GM19239 (cell line): ENCODE results near the gene EIF2AK3.
"Not testable (repeated sequence)": the region's sequence is repeated elsewhere in the genome, so short reads cannot be mapped to it uniquely, and the experiment has no call there.

ENCODE experiments used
- DNase-seq: peaks from one replicate; pipeline ENCODE4 v3.0.0; 2011; ENCODE audit warnings: low spot score; ENCODE audit not compliant: insufficient read length
- FAIRE-seq: peaks from 2 replicates; lab custom pipeline; 2011; peaks lifted over from hg19 to GRCh38; lab: Jason Lieb, UNC

Gene EIF2AK3

DNA sequence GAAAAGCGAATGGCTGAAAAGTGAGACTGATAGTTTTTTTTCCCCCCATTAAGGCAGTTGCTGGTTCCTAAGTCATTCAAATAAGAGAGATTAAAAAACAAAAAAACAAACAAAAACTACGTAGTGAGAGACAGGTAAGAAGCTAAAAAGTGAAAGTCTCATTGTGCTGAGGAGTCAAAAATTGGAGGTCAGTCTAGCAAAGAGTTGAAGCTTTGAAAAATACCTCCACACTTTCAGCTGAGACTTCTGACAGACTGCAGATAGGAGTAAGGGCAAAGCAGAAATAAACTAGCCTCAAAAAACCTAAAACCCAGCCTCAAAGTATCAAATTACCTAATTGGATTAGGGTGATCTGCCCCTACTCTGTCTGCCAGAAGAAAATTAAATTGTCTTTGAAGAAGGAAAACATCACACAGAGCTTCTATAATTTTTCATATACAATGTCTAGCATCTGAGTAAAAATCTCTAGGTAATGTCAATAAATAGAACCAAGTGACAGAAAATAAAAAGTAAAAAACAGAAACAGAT lies 10.9 kb upstream of the EIF2AK3 start:
- FAIRE-seq, result no peak

DNA sequence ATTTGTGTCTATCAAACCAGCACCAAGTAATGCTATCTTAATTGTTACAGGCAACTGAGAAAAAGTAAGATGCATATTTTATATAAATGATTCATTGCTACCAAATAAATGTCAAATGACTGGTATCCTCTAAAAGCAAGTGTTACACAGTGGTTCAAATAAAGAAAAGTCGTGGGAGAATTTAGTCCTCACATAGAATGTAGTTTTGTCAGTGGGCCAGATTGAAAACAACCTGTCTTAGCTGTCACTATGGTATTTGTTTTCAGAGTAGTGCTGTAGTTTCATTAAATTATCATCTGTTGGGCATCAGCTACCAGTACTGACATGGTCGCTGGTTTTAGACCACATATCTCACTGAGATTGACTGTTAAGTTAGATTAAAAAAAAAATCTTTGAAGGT lies 10.2 kb upstream of the EIF2AK3 start:
- DNase-seq (no peak), FAIRE-seq (no peak)

More for the DNA sequence above, 10.9 kb upstream of the EIF2AK3 start:
- no peak for DNase-seq

DNA sequence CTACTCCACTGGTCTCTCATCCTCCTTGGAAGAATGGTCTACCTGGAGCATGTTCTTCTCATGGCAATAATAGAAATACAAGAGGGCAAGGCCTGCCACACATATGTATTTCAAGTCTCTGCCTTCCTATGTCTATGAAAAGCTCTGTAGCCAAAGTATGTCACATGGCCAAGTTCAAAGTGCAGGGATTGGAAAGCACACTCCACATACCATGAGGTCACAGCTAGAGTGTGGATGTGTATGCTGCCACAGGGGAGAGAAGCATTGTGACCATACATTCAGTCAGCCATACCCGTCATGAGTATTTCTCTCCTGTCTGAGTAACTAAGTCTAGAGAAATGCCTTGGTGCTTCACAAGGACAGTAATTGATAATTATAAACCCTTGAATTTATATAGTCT lies 8.8 kb upstream of the EIF2AK3 start:
- DNase-seq, result no peak
- FAIRE-seq, result no peak

DNA sequence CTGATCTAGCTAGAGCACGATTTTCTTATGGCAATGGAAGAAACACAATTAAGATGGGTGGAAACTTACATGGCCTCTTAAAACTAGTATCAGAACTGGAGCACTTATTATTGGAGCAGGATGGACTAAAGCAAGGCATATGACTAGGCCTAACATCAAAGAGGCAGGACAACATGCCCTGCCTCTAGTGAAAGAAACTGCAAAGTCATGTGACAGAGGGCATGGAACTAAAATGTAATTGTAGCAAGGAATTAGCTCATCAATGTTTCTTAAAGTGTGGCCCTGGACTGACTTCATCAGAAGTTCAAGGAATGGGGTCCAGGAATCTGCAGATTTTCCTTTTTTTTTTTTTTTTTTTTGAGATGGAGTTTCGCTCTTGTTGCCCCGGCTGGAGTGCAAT lies 5.3 kb upstream of the EIF2AK3 start:
- FAIRE-seq, result no peak
- no peak for DNase-seq

DNA sequence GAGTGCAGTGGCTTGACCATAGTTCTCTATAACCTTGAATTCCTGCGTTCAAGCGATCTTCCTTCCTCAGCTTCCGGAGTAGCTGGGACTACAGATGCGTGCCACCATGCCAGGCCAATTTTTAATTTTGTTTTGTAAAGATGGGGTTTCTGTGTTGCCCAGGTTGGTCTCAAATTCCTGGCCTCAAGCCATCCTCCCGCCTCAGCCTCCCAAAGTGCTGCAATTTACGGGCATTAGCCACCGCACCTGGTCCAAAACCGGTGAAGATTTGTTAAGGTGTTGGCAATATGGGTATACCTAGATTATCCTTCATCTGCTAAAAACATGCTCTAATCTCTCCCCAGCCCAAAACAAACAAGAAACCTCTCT lies 1.3 kb upstream of the EIF2AK3 start:
- no peak for FAIRE-seq
- no peak for DNase-seq

DNA sequence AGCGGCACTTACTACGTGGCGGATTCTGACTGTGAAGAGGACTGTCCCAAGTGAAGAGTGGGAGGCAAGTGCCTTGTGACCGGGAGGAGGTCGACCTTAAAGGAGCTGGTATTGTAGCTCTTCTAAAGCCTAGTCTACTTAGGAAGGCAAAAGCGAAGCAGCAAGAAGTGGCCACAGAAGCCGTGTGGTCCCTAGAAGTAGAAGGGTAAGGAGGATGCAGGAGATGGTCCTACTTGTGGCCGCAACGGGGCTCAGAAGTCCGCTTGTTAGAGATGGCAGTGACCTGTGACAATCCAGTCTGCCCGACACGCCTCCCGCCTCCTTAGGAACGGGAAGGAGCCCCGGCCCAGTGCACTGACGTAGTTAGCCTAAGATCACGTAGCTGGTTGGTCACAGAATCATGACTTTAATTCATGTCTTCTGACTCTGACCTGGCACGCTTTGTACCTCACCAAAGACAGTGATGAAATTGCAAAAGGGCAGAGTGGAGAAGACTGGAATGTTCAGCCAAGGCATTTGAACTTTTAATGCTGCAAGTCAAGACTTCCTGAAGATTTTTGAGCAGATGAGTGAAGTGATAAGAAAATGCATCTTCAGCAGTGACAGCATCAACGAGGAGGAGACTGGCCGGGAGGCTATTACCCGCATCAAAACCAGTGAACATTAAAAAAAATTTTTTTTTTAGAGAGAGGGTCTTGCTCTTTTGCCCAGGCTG lies 749 bp upstream of the EIF2AK3 start:
- FAIRE-seq, result no peak
- no peak for DNase-seq

DNA sequence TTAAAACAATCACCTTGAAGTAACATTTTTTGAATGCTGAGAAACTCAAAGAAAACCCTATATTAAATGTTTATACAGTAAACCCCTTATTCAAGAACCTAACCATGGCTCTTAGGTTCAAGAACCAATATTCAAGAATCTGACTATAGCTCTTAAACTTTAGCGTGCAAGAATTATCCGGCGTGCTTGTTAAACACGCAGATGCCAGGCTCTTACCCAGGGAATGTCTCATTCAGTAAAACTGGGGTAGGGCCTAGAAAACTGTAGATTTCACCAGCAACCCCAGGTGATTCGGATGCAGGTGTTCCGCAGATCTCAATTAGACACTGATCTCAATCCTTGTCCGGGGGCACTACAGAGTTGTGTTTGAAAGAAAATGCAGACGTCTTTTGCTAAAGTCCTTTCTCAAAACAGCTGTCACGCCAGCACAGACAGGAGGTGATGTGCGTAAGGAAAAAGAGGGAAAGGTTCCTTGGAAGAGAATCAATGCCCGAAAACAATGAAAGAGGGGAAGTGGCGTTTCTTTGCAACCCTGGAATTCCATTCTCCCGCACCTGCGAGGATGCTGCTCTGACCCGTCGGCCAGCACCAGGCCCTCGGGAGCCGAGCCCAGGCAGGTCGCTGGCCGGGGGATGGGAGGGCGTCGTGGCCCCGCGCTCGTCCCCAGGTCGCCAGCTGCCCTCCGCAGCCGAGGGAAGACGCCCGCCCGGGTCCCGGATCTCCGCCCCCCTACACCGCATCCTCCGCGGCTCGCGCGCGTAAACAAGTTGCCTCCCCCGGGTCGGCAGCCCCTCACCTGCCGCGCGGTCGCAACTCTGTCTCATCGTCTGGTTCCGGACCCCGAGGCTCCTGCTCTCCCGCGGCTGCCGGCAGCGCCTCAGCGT lies 851 bp downstream of the EIF2AK3 start:
- DNase-seq (no peak), FAIRE-seq (no peak)

DNA sequence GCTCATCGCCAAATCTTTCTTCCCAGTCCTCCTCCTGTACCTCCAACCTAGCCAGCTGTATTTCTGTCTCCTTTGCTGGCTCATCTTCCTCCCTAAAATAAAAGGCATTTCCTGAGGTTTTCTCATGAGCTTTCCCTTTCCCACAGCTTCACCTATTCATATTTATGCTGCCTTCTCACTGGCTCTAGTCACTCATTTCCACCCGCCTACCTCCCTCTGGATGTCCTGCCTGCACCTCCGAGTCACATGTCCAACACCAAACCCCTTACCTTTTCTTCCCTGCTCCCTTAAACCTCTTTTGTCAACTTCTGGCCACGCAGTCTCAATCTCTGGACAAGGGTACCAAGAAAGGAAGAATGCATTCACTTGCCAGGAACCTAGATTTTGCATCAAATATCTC lies 2.8 kb downstream of the EIF2AK3 start:
- DNase-seq (no peak), FAIRE-seq (no peak)

DNA sequence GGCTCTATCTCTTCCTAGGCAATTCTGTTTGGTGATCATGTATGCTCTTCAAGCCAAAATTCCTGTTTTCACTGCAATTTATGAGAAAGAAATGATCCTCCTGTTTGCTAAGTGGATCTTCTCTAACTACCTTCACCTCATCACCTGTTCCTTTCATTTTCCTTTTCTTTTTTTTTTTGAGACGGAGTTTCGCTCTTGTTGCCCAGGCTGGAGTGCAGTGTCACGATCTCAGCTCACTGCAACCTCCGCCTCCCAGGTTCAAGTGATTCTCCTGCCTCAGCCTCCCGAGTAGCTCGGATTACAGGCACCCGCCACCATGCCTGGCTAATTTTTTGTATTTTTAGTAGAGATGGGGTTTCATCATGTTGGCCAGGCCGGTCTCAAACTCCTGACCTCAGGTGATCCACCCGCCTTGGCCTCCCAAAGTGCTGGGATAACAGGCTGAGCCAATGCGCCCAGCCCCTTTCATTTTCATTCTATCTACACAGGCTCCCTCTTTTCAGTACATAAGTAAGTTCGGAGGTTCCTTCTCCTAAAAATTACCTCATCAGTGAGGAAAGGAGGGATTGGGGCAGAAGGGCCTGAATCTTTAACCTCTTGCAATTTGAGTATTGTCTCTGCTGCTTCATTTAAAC lies 3.3 kb downstream of the EIF2AK3 start:
- FAIRE-seq, DNase-seq: not testable (repeated sequence)

DNA sequence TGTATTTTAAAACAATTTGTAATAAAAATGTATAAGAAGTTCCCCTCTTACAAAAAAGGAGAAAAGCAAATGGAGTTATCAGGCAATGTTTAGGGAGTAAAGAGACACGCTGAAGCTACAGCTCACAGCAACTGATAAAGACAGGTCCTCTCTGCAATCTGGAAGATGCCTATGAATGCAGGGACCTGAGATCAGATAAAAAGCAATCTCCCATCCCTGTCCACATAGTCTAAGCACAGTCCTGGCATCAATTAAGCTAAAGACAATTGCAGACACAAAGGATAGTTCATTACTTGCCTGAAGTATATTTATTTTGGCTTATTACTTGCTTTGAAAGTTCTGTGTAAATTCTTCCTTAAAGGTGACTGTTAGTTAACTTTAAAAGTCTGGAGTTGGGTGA lies 5.0 kb downstream of the EIF2AK3 start:
- DNase-seq, result no peak
- no peak for FAIRE-seq

DNA sequence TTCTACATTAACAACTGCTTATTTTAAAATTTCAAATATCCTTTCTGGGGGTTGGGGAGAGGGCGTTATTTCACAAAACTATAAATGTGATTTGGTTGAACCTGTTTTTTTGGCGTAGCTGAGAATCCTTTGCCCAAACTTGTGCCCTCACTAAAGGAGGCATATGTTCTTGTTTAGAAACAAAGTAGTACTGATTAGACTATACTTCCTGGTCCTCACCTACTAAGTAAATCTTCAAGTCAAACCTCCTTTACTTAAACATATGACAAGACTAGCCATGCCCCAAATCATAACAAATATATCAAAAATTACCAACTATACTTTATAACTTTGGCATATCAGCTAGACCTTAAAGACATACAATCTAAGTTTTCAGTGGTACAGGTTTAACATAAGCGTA lies 5.8 kb downstream of the EIF2AK3 start:
- FAIRE-seq (no peak), DNase-seq (no peak)

DNA sequence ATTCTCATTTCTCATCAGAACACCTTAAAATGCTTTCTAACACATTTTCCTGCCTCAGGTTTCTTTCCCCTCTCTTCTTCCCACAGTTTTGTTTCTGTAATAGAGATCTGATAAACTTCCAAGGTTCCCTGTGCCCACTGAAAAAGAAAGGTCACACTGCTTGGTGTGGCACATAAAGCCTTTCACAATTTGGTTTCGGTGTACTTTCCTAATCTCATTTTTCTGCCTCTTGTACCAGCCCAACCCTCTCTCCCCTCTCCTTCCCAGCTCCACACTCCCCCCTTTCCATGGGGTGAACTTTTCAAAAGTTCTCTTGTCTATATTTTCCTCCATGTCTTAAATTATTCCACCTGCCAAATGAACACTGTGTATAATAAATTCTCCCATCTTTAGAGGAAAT lies 7.2 kb downstream of the EIF2AK3 start:
- FAIRE-seq (peak; percentile 52), DNase-seq (no peak)

DNA sequence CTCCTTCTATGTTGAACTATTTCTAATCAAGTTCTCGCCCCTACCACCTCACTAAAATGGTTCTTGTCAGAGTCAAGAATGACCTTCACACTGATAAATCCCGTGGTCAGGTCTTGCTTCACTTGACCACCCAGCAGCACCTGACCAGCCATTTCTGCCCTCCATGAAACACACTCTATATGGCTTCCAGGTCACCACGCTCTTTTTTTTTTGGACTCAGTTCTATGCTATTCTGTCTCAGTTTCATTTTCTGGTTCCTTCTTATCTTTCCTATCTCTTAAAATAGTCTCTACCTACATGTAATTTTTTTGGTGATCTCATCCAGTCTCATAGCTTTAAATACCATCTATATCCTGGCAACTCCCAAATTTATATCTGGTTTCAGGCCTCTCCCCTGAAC lies 11.4 kb downstream of the EIF2AK3 start:
- FAIRE-seq, result peak; percentile 95
- no peak for DNase-seq

DNA sequence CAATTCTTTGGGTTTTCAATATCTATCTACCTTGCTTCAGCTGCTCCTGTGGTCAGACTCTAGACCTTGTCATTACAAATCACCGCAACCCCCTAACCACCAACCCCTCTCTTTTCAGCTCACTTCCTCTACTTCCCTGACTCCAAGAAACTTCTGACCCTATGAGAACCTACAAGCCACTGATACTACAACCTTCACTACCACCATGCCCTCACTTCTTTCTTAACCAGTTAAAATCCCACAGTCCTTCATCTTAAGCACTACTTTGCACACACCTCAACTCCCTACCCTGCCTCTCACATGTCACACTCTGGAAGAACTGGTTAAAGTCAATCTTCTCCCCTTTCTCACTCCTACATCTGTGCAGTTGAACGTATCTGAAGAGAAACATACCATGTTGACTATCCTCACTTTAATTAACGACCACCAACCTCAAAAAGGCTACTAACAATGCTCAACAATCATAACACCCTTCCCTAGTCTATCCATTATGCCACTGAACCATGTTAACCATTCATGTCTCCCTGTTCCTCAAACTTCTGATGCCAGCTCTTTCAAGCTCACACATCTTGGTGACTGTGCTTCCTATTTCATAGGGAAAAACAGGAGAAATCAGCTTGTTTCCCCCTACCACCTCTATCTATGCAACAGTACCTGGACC lies 12.6 kb downstream of the EIF2AK3 start:
- peak; percentile 89 for FAIRE-seq
- DNase-seq, result no peak

DNA sequence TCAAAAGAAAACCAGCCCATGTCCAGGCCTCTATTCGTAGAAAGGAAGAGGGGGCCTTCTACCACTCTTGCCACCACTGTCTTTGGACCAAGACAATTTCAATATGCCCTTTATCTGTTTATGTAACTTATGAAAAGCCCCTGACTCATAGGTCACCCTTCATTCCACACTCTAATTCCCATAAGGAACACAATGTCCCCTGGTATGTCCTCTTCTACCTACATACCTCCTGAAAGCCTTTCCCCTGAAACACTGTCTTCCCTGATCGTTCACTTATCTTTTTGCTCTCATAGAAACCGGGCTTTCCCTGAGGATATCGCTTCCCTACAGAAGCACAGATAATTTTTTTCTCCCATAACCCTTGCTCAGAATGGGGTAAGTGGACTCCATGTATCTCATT lies 13.3 kb downstream of the EIF2AK3 start:
- no peak for FAIRE-seq
- DNase-seq, result no peak

DNA sequence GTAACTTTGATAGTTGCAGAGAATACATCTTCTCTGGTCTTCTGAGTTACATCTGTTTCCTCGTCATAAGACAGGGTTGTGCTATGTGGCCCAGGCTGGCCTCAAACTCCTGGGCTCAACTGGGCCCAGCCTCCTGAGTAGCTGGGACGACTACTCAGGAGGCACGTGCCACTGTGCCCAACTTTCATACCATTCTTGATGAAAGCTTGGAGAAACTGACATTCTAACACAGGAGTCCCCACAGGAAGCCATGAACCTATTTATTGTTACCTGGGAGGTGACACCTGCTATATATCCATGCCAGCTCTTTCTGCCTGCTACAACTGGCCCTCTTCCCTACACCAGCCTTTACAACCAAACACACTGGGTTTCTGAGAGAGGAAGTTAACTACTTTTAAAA lies 19.1 kb downstream of the EIF2AK3 start:
- FAIRE-seq (peak; percentile 89), DNase-seq (no peak)

DNA sequence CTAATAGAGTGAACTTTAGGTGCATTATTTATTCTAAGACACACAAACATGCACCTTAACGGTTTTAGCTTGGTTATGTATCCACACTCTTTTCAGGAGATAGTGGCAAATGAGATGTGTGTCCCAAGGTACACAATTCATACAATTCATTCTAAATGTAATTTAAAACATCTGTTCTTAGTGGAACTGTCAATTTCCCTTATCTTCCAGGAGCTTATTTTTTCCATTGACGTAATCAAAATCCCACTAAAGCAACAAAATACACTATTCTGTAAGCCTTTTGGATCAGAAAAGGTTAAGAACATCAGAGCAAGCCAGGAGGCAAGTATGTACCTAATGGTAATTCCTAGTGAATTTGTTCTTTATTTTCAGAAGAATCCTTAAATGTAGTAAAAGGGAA lies 19.8 kb downstream of the EIF2AK3 start:
- DNase-seq, result no peak
- peak; percentile 35 for FAIRE-seq

DNA sequence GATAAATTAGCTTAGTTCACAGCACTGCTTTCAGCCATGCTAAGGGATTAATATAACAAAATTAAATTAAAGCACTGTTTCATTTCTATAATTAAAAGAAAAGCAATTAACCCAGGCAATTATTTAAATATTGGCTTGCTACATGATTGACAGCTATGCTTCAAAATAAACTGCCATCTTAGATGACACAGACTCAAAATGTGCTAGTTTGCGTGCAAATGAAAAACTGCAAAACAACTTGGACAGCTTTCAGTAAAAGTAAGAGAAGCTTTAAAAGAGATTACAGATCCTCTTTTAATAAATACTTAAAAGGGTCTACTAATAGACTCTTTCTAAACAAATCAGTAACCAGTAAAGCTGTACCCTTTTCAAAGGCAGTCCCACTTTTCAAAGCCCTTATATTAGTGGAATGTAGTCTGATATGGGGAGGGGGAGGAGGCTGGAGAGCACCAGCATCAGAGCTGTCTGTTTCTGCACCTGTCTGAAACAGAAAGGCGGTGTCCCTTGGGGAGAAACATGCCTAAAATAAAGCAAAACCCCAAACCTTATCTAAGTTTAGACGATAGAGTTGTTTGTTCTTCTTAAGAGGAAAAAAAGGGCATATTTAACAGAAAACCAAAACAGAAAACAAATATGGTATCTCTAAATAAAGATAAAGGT lies 20.8 kb downstream of the EIF2AK3 start:
- peak; percentile 96 for FAIRE-seq

DNA sequence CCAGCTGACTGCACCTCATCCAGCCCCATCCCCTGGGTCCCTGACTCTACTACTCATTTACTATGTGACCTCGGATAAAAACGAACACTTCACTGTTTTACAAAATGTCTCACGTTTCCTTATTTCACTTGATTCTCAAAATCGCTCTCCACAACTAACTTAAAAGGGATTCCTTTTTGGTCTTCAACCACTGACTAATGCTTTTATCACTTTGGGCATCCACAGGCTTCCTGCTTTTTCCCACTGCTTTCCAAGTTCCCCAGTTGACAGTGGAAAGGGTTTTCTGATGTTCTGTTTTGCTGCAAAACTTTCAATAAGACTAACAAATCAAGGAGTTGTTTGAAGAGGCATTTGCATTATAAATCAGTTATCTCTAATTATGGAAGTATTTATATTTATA lies 24.1 kb downstream of the EIF2AK3 start:
- no peak for FAIRE-seq

More for the DNA sequence above, 20.8 kb downstream of the EIF2AK3 start:
- no peak for DNase-seq

DNA sequence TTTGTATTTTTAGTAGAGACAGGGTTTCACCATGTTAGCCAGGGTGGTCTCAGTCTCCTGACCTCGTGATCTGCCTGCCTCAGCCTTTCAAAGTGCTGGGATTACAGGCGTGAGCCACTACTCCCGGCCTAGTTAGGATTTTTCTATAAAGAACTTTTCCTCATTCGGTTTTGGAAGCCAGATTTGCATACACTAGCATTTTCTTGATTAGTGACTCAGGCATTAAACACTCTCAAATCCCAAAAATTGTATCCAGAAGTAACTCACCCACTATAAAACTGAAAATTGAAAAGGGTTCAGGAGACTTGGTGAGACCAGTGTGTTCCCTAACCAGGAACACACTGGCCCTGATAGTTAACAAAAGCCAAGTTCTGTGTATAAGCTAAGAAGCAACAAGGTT lies 25.2 kb downstream of the EIF2AK3 start:
- FAIRE-seq, result no peak

More for the DNA sequence above, 24.1 kb downstream of the EIF2AK3 start:
- no peak for DNase-seq

More for the DNA sequence above, 25.2 kb downstream of the EIF2AK3 start:
- no peak for DNase-seq
